AG09309 (cell line): ENCODE measurements around the gene ST8SIA6.
"Not testable (repeated sequence)": the region's sequence is repeated elsewhere in the genome, so short reads cannot be mapped to it uniquely, and the experiment has no call there.

Experiments used
- DNase-seq: peaks from one replicate; pipeline ENCODE4 v3.0.0-alpha.2; 2010; ENCODE audit warnings: low read depth
- H3K4me3 ChIP-seq: 2 replicates; pipeline ENCODE4 v1.5.1; 2011; ENCODE audit warnings: mild to moderate bottlenecking, low read depth, low read length, moderate library complexity; ENCODE audit not compliant: control insufficient read depth
- TF ChIP-seq, protein P1 (sequence below): IDR thresholded peaks from 2 replicates; pipeline ENCODE4 v1.5.1; 2011; ENCODE audit warnings: mild to moderate bottlenecking, low read depth, low read length, inconsistent platforms; ENCODE audit not compliant: insufficient read depth, control insufficient read depth; ENCODE audit errors: missing control alignments

The ST8SIA6 gene

DNA sequence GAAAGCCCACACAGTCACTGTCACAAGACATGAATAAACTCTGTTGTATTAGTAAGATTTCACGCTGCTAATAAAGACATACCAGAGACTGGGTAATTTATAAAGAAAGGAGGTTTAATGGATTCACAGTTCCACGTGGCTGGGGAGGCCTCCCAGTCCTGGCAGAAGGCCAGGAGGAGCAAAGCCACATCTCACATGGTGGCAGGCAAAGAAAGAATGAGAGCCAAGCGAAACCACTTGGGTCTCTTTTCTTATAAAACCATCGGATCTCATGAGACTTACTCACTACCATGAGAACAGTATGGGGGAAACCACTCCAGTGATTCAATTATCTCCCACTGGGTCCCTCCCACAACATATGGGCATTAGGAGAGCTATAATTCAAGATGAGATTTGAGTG lies 110.2 kb downstream of the ST8SIA6 start:
- H3K4me3 ChIP-seq = no peak overlapping the region
- TF ChIP-seq, protein P1, sequence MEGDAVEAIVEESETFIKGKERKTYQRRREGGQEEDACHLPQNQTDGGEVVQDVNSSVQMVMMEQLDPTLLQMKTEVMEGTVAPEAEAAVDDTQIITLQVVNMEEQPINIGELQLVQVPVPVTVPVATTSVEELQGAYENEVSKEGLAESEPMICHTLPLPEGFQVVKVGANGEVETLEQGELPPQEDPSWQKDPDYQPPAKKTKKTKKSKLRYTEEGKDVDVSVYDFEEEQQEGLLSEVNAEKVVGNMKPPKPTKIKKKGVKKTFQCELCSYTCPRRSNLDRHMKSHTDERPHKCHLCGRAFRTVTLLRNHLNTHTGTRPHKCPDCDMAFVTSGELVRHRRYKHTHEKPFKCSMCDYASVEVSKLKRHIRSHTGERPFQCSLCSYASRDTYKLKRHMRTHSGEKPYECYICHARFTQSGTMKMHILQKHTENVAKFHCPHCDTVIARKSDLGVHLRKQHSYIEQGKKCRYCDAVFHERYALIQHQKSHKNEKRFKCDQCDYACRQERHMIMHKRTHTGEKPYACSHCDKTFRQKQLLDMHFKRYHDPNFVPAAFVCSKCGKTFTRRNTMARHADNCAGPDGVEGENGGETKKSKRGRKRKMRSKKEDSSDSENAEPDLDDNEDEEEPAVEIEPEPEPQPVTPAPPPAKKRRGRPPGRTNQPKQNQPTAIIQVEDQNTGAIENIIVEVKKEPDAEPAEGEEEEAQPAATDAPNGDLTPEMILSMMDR = no peak
- DNase-seq = no peak

DNA sequence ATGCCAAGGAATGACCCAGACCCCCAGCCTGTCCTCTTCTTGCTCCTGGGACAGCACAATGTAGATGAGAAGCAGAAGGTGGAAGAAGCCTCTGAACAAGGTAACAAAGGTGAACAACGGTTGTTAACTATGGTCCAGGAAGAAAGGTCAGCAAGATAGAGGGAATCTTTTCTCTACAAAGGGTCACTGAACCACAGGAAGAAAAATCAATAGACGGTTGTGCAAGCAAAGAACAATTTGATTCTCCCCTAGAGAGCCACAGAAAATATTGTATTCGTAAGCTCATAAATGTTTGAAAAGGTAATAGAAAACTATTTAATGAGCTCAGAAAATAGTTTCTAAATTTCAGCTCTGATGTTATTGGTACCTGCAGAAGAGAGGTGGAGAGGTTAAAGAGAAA lies 111.3 kb downstream of the ST8SIA6 start:
- no peak for DNase-seq
- TF ChIP-seq, protein P1 = no peak
- no peak overlapping the region for H3K4me3 ChIP-seq

DNA sequence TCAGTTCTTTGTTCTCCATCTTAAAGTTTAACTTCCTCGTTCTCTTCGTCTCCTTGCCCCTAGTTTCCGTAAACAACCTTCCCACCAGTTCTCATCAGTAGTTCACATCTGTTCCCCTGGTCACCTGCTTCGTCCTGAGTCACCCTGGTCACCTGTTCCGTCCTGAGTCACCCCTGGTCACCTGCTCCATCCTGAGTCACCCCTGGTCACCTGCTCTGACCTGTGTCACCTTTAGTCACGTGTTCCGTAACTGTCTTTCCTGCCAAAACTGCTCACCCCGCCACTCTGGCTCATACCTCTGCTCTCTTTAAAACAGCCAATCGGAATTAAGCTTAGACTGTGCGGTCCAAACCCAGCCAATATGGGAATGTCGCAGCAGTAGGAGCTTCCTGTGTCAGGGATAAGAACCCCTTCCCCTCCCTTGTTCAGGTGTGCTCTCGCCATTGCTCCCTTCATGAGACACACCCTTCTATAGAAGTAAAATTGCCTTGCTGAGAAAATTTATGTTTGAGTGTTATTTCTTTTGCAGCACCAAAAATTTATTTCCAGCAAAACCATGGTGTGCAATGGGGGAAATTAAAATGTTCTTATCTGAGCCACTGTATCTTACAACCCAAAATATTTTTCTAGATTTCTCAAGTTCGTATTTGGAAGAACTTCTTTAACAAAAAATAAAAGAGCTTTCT lies 114.1 kb downstream of the ST8SIA6 start:
- no peak overlapping the region for H3K4me3 ChIP-seq
- DNase-seq = no peak
- TF ChIP-seq, protein P1 = no peak

DNA sequence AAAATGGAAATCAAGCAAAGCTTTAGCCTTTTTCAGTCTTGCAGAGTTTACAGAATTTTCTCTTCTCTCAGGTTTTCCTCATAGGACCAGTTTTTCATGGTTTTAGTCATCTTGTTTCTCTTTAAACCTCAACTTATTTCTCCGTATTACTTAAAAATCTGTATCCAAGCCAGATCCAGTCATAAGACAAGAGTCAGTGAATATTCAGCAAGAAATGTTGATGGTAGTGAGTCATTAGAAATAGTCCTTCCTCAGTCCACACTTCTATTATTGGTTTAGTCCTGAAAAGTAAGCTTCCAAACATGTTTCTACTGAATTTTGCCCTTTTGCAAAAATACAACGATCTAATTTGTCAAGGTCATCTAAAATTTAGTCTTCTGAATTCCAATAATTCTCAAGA lies 119.3 kb downstream of the ST8SIA6 start:
- DNase-seq = peak; percentile 61
- no peak overlapping the region for H3K4me3 ChIP-seq
- TF ChIP-seq, protein P1 = no peak

DNA sequence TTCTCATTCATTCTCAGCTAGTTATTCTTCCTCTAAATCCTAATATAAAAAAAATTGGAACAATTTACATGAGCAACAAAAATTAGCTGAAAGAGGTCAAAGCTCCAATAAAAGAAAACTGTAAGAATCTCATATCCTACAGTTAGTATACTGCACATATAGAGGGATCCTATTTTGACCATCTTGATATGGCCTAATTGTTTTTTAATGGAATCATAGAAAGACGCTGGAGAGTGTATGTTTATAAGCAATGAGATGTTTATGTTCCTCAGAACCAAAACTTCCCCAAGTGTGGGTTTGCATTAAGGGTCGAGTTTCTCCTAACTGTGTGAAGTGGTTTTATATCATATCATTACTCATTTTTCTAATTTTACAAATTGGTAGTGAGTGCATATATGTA lies 123.9 kb downstream of the ST8SIA6 start:
- no peak for DNase-seq
- H3K4me3 ChIP-seq = no peak overlapping the region
- TF ChIP-seq, protein P1 = no peak

DNA sequence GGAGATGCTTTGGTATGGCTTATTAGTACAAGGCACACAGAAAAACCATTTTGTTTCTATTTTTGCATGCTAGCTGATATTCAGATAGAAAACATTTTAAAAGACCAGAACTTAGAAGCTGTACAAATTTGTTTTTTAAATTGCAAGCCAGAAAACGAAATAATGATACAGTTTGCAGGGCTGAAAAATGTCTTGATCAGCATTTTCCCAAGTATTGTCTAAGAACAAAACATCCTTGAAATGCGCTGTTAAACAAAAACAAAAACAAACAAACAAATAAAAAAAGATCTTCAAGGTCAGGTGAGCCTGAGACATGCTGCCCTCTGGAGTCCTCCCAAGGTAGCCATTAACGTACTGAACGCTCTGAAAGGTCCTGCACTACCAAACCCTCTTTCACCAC lies 128.0 kb downstream of the ST8SIA6 start:
- TF ChIP-seq, protein P1 = no peak
- DNase-seq = no peak
- H3K4me3 ChIP-seq = no peak overlapping the region

DNA sequence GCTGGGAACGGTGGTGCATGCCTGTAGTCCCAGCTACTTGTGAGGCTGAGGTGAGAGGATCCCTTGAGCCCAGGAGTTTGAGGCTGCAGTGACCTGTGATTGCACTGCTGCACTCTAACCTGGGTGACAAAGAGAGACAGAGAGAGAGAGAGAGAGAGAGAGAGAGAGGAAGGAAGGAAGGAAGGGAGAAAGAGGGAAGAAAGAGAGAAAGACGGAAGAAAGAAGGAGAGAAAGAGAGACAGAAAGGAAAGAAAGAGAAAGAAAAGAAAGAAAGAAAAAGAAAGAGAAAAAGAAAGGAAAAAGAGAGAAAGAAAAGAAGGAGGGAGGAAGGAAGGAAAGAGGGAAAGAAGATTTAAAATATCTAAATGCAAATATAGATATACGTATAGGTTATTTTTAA lies 132.4 kb downstream of the ST8SIA6 start:
- H3K4me3 ChIP-seq, DNase-seq: not testable (repeated sequence)
